Activated T-helper 1 cell treated with anti-CD3 and anti-CD28 coated beads, Interleukin-2, amount 50 U/mL, for 16 hours (primary cell): ENCODE measurements around the gene TAGLN.

Source experiments
- DNase-seq, 2 donors: peaks; one replicate each; pipeline ENCODE4 v3.0.0-alpha.2; 2020; ENCODE audit warnings: low read depth in 1 of 2, low spot score in 1 of 2

Gene TAGLN

DNA sequence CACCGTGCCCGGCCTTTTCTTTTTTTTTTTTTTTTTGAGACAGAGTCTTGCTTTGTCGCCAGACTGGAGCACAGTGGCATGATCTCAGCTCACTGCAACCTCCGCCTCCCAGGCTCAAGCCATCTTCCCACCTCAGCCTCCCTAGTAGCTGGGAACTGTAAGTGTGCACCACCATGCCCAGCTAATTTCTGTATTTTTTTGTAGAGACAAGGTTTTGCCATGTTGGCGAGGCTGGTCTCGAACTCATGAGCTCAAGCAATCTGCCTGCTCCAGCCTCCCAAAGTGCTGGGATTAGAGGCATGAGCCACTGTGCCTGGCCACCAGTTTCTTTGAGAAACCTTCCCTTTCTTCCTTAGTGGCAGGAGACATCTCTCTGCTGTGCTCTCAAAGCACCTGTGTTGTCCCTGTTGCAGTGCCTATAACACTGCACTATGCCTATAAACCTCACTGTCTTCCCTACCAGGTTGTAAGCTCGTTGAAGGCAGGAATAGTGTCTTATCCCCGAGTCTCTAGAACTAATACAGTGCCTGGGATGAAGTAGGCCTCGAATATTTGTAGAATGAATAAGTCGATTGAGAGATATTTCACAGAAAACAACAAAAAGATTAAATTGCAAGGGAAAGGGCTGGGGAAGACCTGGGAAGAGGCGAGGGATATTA lies 13.7 kb downstream of the TAGLN start:
- no peak for DNase-seq

DNA sequence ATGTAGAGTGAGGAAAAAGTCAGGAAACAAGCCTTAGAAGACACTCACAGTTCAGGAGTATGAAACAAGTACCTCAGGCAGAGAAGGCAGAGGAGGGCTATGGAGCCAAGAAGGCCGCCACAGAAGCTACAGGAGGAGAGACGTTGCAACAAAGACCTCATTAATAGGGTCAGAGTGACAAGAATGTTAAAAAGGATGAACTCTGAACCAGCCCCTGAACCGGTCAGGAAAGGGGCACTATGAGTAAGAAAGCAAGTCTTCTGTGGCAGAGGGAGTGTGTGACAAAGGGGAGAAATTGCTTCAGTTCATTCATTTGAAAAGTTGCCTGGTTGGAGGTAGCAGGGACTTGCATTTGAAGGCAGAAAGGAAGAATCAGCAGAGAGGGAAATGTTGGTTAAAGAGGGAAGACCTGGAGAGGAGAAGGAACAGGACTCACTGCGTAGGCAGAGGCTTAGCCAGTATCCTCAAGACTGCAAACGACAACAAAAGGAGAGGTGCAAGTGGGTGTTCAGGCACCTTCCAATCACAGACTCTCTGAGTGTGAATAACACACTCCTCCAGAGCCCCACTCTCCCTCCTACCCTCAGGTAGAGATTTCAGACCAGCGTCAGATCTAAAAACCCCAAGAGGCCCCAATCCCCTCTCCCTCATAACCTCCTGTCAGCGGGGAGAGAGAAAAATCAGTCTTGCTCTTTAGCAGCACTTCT lies 15.4 kb downstream of the TAGLN start:
- no peak for DNase-seq

DNA sequence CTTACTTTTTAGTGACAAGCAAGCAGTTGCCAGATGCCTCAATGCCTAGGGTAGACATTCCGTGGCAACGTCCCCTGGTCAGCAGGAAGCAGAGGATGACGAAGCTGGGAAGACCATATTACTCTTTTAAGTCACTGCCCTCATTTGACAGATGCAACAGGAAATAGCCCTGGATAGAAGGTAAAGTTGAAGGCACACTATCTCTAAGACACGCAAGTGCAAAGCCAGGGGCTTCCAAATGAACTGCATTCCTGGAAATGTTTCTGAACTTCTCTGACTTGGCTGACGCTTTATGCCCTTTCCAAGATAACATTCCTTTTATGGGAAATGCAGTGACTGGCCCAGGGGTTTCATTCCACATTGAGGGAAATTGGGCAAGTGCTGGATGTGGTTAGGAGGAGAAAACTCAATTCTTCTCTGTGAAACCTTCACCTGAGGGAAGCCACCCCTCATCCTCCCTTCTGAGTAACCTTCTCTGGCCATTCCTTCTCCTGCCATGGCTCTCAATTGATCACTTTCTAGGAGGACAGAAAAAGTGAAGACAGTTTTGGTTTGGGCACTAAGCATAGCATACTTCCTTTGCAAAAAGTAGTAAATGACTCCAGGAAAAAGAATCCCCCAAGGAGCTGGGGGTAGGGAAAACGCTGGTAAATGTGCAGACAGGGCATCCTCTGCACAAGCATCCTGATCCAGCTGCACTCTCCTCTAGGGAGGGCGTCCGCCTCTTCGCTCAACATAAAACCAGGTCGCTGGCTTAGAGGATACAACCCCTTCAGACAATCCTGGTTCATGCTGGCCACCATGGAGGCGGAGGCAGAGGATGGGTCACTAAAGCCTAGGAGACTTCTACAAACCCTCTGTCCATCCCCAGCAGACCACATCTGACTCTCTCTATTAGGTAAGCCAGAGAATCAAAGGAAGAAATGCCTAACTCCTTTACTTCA lies 18.2 kb downstream of the TAGLN start:
- DNase-seq = no peak

DNA sequence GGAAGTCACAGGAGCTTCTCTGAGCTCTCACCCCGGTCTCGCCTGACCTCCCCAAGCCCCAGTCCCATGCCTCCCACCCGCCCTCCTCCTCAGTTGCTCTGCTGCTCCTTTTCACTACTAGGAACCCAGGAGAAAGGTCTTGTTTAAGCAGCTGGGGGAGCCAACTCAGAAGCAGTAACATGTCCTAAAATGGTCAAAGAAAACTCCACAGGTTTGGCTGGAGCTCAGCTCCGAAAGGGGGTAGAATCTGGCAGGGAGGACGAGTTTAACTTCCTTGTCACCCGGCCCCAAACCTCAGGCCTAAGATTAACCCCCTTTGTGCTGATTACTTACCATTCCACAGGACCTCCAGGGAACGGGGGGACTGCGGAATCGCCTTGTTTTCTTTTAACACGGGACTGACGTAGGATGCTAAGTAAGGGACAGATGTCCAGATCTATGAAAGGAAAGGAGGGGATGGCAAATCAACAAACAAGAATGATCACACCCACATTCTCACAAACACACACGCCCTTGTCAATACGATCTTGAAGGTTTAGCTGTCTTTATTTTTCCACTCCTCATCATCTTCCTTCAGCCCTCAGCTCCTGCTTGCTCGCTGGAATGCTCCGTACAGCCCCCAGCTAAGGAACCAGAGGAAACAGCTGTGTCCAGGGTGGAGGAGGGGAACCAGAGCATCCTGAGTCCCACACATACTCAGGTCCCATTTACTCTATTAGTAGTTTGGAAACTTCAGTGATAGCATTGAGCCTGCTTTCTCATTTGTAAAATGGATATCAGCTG lies 19.2 kb downstream of the TAGLN start:
- no peak for DNase-seq

DNA sequence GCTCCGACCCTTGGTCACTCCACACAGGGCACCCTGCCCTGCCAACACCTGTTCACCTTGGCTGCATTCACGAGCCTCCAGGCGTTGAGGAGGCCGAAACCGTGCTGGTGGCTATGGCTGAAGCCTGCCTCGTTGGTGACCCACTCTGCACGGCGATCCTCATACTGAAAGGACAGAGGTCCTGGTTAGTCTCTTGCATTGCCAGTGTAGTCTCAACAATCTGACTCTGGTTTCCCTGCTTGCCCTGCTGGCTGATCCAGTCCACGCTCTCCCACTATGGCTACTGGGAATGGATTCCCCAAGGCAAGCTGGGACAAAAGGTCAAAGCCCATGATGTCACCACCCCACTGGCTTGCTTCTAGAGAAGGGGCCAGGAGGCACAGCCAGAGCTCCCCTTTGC lies 19.8 kb downstream of the TAGLN start:
- no peak for DNase-seq

DNA sequence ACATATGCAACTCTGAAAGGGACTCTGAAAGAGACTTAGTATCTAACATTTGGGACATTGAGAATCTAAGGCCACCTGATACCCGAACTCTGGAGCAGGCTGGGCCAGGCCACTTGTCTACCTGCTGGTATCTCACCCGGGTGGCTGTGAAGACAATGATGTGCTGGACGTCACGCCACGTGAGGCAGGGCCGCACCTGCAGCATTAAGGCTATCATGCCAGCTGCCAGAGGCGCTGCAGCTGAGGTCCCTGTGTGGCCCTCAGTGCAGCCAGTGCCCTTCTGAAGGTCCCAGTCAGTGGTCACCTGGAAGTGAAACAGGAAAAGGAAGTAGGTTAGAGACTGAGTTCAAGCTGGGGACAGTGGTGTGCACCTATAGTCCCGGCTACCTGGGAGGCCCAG lies 20.3 kb downstream of the TAGLN start:
- DNase-seq = no peak

DNA sequence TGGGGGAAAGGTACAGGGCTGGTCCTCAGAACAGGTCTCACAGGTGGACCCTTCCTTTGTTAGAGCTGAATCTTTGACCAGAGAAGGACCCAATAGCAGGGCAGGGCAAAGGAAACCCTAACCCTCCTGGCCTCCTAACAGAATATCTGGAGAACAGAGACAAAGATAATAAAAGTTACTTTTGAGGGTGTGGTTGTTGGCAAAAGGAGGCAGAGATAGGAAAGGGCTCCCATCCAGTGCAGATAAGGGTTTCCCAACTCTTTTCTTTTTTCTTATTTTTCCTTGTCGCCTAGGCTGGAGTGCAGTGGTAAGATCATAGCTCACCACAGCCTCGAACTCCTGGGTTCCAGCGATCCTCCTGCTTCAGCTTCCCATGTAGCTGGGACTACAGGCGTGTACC lies 20.8 kb downstream of the TAGLN start:
- DNase-seq = no peak

DNA sequence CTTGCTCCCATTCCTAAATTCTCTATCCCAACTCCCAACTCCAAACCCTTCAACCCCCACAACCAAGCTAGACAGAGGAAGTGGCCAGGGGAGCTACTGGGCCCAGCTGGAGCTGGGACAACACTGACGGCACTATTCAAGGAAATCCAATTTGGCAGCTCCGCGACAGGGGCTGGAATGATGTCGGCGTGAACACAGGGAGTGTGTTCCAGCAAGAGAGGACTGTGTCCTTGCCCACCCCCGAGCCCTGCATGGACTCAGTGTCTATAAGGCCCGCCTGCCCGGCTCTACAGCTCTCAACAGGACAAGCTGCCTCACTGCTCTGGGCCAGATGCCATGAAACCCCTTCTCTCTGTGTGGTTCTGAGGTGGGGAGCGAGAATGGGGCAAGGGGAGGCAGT lies 21.4 kb downstream of the TAGLN start:
- no peak for DNase-seq

DNA sequence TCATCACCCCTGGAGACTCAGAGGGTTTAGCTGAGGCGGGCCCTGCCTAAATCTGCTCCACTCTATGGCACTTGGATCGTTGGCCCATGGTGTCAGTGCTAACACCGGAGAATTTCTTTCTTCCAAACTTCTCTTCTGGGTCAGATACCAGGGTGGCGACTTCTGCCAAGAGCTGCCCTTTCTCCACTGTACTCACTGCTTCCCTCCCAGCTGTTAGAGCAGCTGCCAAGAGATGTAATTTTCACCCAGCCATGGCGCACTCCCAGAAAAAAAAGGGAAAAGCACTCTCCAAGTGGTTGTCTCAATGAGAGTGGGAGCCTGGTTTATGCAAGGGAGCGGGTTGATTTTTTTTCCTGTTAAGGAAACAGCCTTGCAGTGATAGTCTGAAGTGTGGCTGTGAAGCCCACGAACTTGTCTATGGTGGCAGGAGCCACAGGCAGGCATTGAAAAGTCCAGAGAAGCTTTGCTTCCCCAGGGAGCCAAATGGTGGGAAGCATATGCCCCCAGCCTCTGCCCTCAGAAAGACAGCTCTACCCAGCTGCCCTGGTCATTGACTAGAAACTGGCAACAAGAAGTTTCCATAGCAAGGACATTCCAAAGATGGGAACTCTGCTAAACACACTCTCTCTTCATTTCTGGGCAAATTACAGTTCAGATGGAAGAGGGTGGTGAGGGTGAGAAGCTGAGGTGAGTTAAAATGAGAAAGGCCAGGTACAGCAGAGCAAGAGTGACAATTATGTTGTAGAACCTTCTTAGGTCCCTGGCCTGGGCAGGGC lies 22.0 kb downstream of the TAGLN start:
- no peak for DNase-seq

DNA sequence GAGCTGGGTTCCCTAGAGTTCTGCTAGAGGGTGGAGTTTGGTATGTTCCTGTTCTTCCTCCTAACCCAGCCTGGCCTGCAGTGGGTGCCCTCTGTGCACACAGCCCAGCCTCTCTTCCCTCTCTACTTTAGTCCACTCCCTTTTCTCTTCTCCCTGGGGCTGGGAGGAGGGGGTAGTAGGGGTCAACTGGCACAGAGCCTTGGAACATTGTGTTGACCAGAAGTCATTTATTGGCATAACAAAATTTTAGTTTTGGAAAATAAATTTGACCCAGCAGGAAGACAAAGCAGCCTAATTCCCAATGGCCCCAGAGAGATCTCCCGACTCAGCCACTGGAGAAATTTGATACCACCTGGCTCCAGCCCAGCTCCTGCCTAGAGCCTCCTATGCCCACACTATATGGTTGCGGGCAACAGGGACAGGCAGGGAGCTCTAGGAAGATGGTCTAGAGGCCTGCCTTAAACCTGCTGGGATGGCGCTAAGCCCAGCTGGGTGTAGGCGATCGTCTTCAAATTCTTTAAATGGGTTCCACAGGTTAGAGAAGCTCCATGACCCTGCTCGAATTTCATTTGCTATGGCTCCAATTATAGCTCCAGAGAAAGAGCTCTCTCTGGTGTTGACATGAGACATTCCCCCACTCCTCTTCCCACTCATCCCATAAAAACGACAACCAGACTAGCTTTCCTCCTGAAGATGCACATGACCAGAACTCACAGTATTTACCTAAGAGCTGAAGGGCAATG lies 22.8 kb downstream of the TAGLN start:
- no peak for DNase-seq

DNA sequence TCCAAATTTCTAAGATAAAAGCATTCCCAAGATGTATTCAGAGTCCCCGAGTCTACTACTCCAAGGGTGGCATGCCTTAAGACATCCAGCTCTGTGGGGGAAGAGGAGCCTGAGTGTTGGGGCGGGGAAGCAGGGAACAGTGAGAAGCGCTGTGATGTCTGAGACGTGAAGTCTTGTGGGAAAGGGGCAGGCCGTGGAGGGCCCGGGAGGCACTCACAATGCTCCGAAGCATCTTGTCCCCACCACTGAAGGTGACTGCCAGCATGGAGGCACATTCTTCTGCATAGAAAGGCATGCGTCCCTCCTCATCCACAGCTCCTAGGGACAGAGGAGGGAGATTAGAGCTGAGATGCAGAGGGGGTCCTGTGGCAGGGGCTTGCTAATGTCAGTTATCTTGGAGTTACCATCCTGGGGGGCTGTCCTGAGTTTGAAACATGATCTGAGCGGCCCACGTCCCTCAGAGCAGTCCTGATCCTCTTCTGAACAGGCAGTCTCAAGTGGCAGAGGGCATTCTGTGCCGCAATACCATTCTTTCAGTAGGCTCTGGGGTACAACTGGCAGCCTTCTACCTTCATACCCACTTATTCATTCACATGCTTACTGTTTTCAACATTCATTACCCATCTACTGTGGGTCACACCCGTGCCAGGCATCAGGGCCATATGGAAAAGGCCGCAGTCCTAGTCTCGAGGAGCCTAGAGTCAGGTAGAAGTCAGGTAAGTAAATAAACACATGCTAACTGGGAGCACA lies 24.0 kb downstream of the TAGLN start:
- no peak for DNase-seq

DNA sequence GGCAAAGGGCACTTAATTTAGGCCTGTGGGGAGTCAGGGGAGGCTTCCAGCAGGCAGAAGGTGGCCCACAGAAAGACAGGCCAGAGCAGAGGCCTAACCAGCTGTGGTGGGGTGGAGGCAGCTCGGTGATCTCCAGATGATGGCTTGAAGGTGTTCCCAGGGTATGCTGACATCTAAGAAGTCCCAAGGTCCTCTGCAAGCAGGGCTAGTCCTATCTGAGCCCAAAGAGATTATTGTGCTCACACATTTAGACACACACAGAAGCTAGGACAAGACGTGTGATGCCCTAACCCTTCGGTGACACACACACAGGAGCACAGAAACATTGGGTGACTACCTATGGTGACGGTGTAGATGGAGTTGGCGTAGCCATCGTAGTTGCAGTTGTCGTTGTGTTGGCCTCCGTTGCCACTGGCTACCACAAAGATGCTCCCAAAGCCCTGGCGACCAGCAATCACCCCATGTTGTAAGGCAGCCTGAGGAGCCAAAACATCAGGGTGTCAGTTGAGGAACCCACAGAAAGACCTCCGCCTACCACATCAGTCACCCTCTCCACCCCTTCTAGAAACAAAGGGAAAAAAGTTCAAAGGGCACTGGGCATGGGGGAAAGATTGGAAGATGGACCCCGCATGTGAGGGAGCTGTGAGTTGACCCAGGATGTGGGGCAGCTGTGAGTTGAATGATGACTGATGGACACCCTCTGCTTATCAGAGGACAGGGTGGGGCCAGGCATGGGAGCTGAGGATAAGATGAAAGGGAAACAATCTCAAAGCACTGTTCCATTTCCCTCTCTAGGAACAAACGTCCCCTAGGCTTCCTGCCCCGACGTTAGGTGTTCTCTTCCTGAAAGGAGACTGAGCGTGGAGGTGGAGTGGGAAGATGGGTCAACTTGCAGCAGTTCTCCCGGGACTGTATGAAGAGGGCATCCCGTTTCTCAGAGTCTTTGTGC lies 24.8 kb downstream of the TAGLN start:
- no peak for DNase-seq

DNA sequence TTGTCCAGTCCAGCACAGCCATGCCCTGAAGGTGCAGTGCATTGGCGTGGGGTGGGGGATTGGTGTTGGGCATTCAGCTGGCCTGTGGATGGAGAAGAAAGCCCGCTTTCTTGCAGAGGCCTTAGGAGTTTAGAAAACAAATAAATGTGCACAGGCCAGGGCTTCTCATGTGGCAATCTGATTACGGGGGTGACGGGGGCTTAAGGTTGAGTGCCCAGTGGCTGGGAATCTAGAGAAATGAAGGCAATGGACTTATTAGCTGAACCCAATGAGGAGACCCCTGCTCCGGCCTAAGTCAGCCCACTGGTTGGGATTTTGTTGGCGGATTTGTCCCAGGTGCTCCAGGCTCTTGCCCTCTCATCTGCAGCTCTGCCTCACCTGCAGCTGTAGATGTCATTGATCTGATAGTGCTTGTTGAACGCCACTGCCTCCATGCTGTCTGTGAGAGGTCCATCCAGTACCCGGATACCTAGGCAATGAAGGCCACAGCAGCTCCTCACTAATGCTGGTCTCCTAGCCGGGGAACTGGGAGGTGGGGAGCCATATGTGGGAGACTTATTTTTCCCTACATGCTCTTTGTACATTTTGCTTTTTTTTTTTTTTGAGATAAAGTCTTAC lies 26.5 kb downstream of the TAGLN start:
- DNase-seq = no peak

DNA sequence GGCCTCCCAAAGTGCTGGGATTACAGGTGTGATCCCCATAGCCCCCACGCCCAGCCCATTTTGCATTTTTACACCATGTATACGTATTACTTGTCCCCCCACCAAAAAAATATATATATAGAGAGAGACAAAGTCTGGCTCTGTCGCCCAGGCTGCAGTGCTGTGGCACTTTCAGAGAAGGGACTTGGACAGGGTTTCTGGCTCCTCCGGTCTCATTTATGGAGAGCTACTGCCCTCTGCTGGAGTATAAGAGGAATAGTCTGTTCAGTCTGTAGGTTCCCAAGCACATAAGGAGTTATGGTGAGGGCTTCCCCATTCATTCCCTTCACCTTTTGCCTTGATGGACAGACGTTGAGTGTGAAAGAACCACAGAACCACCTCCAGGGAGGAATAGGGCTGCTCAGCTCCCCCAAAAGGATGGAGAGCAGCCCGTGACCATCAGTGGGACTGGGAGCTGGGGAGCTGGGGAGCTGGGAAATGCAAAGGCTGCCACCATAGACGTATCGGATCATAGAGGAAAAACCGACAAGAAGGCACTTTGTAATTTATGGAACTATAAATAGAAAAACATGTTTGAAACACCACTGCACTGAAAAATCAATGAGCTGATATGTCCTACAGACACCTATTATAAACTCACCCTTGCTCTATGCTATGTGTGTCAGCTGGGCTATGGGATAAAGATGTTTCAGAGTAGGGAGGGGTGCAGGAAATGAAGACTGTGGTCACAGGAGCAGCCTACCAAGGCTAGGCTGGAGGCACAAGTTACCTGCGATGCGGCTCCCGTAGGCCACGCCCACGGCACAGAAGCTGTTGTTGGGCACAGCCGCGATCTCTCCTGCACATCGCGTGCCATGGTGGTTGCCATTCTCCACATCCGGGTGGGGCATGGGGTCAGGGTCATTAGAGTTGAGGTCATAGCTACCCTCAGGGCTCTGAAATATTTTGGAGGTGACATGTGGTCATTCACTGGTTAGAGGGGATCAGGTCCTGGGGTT lies 27.5 kb downstream of the TAGLN start:
- DNase-seq = no peak

DNA sequence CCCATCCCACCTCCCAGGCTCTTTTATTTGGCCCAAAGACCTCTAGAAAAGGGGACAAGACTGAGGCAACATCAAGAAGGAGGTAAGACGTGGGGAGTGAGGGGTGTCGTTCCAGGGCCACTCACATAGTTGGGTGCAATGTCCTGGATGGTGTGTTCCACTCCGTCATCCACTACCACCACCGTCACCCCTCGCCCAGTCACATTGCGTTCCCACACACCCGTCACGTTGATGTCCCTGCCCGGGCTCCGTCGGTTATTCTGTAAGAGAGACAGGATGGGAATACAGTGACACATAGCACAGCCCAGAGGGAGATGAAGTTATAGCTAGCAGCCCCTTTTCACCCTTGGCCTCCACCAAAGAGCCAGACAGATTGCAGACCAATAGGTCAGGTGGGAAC lies 28.9 kb downstream of the TAGLN start:
- no peak for DNase-seq

DNA sequence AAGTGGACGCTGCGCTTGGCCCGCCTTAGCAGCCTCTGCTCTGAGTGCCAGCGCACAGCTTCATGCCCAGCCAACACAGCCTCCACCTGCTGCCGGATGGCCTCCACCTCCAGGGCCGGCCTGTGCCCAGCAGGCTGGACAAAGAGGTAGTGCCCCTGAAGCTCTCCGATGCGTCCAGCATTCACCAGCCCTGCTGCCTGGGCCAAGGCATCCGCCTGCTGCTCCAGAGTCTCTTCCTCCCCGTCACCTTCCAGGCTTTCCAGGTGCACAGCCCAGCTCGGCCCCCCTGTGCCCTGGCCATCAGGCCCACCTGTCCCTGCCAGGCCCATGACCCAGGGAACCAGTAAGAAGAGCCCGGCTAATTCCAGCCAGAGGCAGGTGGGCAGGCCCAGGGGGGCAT lies 30.2 kb downstream of the TAGLN start:
- DNase-seq = no peak
